ENCODE results near the gene ADORA2A.

ADORA2A gene

GRCh38 chr22:24401931-24402367, 25.4 kb upstream of the ADORA2A start:
- TF ChIP-seq FOXP2 (optimal IDR thresholded peaks at IDR 0.05; ENCODE audit: borderline replicate concordance, extremely low read depth, extremely low read length, insufficient read depth) (no peak), TAF1 (IDR thresholded peaks at IDR 0.05; ENCODE audit: borderline replicate concordance, insufficient read depth, low read length) (no peak), SIN3A (IDR thresholded peaks at IDR 0.05; ENCODE audit: borderline replicate concordance, insufficient read depth, low read length) (no peak), POLR2AphosphoS5 (IDR thresholded peaks at IDR 0.05; ENCODE audit: low read depth, low read length) (no peak), REST (IDR thresholded peaks at IDR 0.05; ENCODE audit: insufficient read depth in 1 of 2, low read depth in 2 of 2, low read length in 2 of 2) (no peak)

GRCh38 chr22:24402460-24403192, 24.8 kb upstream of the ADORA2A start:
- TF ChIP-seq FOXP2 (optimal IDR thresholded peaks at IDR 0.05; ENCODE audit: borderline replicate concordance, extremely low read depth, extremely low read length, insufficient read depth): peak; percentile 30
- TF ChIP-seq REST (IDR thresholded peaks at IDR 0.05; ENCODE audit: insufficient read depth in 1 of 2, low read depth in 2 of 2, low read length in 2 of 2): peak in 1 of 2 experiments; percentile 71; a peak in 2 of 4 replicates
- no peak for TF ChIP-seq POLR2AphosphoS5 (IDR thresholded peaks at IDR 0.05; ENCODE audit: low read depth, low read length)

GRCh38 chr22:24403346-24403745, 24.1 kb upstream of the ADORA2A start:
- TF ChIP-seq FOXP2 (optimal IDR thresholded peaks at IDR 0.05; ENCODE audit: borderline replicate concordance, extremely low read depth, extremely low read length, insufficient read depth): no peak
- TF ChIP-seq TAF1 (IDR thresholded peaks at IDR 0.05; ENCODE audit: borderline replicate concordance, insufficient read depth, low read length): no peak
- TF ChIP-seq POLR2AphosphoS5 (IDR thresholded peaks at IDR 0.05; ENCODE audit: low read depth, low read length): no peak
- TF ChIP-seq REST (IDR thresholded peaks at IDR 0.05; ENCODE audit: insufficient read depth in 1 of 2, low read depth in 2 of 2, low read length in 2 of 2): no peak
- no peak for TF ChIP-seq SIN3A (IDR thresholded peaks at IDR 0.05; ENCODE audit: borderline replicate concordance, insufficient read depth, low read length)

GRCh38 chr22:24404561-24405275, 22.7 kb upstream of the ADORA2A start:
- no peak for TF ChIP-seq SIN3A (IDR thresholded peaks at IDR 0.05; ENCODE audit: borderline replicate concordance, insufficient read depth, low read length)
- no peak for TF ChIP-seq REST (IDR thresholded peaks at IDR 0.05; ENCODE audit: insufficient read depth in 1 of 2, low read depth in 2 of 2, low read length in 2 of 2)
- no peak for TF ChIP-seq FOXP2 (optimal IDR thresholded peaks at IDR 0.05; ENCODE audit: borderline replicate concordance, extremely low read depth, extremely low read length, insufficient read depth)
- no peak for TF ChIP-seq TAF1 (IDR thresholded peaks at IDR 0.05; ENCODE audit: borderline replicate concordance, insufficient read depth, low read length)
- TF ChIP-seq POLR2AphosphoS5 (IDR thresholded peaks at IDR 0.05; ENCODE audit: low read depth, low read length): no peak

Data from PFSK-1 (cell line).